SK-N-DZ (cell line): ENCODE measurements around the gene FAM24A. TPM values are rescaled to one million over a fixed set of nuclear protein-coding genes. Genes with fewer than 3 reads are reported as not detected.
A peak's percentile ranks its signal among the peaks of the same experiment; 100 is the strongest.
"Not testable (repeated sequence)": the region's sequence is repeated elsewhere in the genome, so short reads cannot be mapped to it uniquely, and the experiment has no call there.

Source experiments
- DNase-seq: peaks from one replicate; pipeline ENCODE4 v3.0.0-alpha.2; 2015; ENCODE audit warnings: low spot score
- polyA plus RNA-seq, 2 experiments: library from polyadenylated mRNA; depleted of rRNA; stranded (reverse); fragments of >200 nt; gene quantifications; 2 replicates each; pipeline ENCODE4 v1.2.3, GENCODE V29; 2014

FAM24A gene, protein sequence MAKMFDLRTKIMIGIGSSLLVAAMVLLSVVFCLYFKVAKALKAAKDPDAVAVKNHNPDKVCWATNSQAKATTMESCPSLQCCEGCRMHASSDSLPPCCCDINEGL
- polyA plus RNA-seq (2014; cell fraction: cytosol; rRNA removed) = not detected in 2 replicates
- polyA plus RNA-seq (2014; cell fraction: nucleus; rRNA removed) = not detected in 2 replicates

DNA sequence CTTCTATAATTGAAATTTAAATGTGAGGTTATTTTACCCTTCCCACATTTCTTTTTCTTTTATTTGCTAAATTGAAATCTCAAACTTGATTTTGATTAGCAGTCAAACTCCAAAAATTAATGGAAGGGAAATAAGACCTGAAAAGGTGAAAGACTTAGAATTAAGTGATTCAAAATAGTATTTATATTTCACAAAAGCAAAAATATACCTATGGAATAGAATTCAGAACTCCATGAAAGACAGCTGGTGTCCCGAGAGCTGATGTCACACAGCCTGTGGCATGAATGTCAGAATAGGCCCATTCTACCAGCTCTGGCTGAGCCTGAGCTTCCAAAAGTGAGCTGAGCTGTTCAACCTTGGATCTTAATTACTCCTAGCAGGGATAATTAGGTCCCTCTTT lies at the start of gene FAM24A:
Gene FAM24A (plus strand): TSS at position 301 of the 400 bp plus-strand sequence. CDS start 1,025 bp downstream, outside the sequence.
- DNase-seq = no peak

DNA sequence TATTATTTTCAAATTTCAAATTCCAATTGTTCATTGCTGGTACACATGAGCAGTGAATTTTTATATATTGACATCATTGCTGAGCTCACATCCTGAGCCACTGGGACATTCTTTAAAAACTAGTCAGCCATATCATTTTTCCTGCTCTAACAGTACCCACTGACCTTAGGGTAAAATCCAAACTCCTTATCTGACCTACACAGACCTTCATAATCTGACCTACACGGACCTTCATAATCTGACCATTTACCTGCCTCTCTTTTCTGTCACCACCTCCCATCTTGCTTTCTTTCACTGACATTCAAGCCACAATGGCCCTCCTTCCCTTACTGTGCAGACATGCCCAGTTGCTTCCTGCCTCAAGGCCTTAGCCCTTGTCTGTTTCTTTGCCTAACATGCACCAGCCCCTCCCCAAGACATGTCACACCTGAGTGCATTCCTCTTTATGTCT lies 48.7 kb upstream of the FAM24A start:
- no peak for DNase-seq

DNA sequence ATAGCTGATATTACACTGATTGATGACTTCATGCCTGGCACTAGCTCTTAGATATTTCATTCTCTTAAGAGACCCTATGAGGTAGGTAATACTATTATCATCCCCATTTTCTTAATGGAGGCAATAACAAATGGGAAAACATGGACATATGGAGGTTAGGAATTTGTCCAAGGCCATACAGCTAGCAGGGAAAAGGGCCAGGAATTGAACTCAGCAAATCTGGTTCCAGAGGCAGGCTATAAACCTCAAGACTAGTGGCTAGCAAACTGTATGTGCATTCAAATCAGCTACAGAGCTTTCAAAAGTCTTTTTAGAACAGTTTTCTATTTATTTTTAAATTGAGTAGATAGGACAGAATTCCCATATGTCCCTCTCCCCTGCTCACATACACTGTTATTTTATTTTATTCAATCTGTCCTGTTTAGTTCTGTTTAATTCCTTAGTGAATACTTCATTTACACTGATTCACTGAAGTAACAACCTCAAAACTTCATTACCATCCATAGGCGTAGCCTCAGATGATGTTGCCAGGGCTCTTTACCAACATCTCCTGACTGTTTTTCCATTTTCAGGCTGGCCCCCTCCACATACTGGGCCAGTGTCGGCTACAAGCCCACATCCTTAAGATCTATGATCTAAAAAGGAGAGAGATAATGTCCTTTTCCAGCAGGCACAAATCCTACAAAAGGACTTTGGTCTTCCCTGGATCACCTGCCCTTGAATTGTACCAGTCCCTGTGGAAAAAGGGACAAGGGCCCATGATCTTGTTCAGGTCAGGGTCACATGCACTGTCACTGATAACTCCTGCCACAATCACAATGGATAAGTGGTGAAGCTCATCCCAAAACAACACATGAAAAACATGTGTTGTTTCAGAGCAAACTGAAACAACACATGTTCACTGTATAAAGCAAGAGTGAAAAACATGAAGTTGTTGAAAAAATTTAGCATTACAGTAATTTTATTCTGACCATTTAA lies 46.9 kb upstream of the FAM24A start:
- DNase-seq = no peak

DNA sequence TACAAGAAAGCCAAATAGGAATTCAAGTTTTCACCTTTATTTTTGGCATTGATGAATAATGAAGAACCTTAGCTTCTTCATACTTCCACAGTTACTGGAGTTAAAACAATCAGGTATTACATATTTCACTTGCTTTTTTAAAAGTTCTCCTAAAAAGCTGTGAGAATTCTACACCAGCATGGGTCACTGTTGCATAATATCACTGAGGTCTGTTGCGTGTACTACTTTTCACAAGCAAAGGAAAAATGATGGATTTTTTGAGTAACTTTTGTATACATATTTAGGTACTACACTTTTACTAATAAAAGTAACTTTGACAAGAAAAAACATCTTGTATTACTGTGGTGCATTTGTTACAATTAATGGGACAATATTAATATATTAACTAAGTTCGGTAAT lies 46.2 kb upstream of the FAM24A start:
- DNase-seq = no peak

DNA sequence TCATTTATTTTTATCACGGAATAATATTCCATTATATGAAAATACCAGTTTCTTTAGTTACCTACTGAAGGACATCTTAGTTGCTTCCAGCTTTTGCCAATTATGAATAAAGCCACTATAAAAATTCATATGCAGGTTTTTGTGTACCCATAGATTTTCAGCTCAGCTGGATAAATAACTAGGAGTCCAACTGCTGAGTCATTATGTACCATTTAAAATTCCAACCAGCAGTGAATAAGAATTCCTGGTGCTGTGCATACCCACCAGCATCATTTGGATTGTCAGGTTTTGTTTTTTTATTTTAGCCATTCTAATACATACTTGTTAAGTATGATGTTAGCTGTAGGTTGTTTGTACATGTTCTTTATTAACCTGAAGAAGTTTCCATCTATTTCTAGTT lies 45.5 kb upstream of the FAM24A start:
- no peak for DNase-seq

DNA sequence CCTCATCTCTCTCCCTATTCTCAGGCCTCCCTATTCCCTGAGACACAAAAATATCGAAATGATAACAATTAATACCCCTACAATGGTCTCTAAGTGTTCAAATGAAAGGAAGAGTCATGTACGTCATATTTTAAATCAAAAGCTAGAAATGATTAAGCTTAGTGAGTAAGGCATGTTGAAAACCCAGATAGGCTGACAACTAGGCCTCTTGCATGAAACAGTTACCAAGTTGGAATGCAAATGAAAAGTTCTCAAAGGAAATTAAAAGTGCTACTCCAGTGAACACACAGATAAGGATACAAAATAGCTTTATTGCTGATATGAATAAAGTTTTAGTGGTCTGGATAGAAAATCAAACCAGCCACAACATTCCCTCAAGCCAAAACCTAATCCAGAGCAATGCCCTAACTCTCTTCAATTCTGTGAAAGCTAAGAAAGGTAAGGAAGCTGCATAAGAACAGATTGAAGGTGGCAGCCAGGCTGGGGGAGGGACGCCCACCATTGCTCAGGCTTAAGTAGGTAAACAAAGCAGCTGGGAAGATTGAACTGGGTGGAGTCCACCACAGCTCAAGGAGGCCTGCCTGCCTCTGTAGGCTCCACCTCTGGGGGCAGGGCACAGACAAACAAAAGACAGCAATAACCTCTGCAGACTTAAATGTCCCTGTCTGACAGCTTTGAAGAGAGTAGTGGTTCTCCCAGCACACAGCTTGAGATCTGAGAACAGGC lies 43.5 kb upstream of the FAM24A start:
- DNase-seq = not testable (repeated sequence)

DNA sequence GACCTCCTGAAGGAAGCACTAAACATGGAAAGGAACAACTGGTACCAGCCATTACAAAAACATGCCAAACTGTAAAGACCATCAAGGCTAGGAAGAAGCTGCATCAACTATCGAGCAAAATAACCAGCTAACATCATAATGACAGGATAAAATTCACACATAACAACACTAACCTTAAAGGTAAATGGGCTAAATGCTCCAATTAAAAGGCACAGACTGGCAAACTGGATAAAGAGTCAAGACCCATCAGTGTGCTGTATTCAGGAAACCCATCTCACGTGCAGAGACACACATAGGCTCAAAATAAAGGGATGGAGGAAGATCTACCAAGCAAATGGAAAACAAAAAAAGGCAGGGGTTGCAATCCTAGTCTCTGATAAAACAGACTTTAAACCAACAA lies 41.6 kb upstream of the FAM24A start:
- not testable (repeated sequence) for DNase-seq

DNA sequence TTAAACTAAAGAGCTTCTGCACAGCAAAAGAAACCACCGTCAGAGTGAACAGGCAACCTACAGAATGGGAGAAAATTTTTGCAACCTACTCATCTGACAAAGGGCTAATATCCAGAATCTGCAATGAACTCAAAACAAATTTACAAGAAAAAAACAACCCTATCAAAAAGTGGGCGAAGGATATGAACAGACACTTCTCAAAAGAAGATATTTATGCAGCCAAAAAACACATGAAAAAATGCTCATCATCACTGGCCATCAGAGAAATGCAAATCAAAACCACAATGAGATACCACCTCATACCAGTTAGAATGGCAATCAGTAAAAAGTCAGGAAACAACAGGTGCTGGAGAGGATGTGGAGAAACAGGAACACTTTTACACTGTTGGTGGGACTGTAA lies 38.5 kb upstream of the FAM24A start:
- not testable (repeated sequence) for DNase-seq

DNA sequence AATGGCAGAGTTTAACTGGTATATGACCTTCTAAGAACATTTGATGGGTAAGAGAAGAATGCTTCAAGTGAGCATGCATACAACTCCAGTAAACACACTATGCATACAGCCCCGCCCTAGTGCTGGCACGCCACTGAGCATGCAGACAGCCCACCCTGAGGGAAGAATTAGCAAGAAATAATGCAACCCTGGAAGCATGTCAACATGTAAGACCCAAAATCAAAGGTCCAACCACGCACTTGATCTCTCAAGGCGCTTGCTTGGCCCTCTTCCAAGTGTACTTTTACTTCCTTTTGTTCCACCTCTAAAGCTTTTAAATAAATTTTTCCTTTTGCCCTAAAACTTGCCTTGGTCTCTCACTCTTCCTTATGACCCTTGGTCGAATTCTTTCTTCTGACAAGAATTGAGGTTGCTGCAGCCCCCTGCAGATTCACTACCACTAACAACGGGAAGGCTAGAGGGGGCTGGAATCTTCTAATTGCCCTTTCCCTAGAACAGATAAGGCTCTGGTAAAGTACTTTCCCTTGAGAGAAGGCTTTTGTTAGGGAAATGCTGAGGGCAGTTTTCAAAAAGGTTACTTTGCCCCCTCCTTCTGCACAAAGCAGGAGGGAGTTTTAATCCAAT lies 34.5 kb upstream of the FAM24A start:
- DNase-seq = no peak

DNA sequence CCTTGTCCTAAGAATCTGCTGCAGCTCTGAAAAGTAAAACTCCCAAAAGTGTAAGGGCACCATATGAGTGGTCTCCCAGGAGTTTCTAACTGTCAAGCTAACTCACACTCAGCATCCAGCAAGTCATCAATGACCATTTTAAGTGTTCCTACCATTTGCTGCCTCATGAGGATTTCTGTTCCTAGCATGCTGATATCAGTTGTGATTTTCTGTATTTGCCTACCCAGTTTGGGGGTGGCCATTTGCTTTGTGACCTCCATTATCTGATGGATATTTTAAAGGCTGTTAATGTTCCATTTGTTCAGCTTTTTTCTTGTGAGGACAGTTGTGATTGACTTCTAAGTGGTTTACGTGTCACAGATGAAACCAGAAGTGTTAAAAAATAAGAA lies 33.9 kb upstream of the FAM24A start:
- no peak for DNase-seq

DNA sequence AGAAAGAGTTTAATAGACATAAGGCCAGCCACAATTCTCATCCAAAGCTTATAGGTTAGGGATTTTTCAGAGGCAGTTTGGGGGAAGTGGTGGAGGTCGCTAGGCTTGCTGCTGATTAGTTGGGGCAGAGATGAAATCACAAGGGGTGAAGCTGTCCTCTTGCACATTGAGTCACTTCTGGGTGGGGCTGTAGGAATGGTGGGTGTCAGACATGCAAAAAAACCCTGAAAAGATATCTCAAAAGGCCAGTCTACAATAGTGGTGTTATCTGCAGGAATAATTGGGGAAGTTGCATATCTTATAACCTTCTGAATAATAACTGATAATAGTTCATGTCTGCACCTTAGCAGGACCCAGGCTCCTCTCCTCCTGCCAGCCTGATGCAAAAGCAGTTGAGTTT lies 33.1 kb upstream of the FAM24A start:
- DNase-seq = no peak

DNA sequence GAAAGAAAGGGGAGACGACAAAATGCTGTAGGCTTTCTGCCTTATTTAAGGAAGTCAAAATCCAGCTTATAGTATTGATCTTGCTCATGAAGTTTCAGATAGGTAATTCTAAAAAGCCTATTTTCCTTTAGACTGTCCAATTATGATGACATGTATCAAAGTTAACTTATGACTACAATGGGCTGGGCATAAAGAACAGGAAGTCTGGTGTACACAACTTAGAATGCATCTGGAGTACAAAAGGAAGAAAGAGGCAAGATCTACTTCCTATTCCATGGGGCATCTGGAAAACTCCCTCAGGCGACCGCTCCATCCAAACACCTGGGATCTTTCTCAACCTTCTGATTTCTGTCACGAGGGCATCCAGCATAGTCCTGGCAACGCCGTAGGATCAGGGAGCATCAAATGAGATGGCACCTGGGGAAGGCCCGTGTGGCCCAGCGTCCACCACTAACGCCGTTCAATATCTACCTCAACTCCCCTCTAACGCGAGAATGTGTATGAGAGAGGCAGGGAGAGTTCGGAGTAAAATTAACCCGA lies 31.5 kb upstream of the FAM24A start:
- DNase-seq = no peak

DNA sequence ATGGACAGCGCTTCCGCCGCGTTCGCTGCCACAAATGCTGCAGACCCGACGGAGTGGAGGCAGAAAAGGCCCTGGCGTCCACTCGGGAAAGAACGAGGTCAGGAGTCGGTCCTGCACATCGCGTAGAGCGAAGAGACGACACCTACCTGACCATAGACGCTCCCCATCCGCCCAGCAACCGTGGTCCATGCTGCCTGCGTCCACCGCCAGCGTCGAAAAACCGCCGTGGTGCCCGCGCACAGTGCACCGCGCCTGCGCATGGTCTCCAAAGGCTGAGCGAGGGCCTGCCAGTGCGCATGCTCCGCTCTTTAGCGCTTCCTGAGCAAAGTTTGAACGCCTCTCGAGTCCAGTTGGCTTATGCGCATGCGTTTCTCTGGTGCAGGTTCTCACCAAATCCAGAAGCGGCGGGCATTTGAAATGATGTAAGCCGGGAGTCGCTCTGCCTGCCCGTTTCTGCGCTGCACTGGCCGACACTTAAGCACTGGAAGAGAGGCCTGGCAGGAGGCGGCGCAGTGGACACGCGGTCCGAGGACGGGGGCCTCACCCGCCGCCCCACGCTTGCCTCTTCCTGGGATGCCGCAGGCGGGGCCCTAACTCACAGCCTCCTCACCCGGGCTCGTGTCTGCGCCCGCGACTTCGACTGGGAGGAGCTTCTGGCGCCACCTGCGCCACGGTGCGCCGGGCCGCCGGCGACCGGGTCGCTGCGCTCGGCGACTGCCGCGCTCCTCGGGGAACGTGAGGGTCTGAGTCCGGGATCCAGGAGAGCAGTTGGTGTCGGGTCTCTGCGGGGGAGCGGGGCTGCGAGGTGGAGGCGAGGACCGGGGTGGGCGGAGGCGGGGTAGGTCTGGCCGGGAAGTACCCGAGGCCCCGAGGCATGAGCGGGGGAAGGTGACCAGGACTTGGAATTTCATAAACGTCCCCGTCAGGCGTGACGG lies 30.8 kb upstream of the FAM24A start, which contains the start of gene FAM24B:
Gene FAM24B (minus strand): TSS at position 243 of the 935 bp plus-strand sequence. CDS start 29,066 bp downstream, outside the sequence.
- peak; percentile 99 for DNase-seq

DNA sequence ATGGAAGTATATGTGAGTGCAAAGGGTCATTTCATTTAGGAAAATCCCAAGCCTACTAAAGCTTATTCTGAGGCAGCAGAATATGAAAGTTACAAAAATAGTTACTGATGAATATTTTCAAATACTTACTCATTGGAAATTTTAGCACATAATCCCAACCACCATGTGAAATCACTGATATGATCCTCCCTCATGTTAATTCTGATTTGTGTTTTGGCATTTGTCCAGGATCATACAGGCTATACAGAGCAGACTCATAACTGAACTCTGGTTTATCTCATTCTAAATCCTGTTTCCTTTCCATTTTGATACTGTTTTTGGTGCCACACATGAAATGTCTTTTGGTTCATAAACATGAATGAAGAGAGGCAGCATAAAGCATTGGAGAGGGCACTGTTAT lies 27.6 kb upstream of the FAM24A start:
- DNase-seq = no peak

DNA sequence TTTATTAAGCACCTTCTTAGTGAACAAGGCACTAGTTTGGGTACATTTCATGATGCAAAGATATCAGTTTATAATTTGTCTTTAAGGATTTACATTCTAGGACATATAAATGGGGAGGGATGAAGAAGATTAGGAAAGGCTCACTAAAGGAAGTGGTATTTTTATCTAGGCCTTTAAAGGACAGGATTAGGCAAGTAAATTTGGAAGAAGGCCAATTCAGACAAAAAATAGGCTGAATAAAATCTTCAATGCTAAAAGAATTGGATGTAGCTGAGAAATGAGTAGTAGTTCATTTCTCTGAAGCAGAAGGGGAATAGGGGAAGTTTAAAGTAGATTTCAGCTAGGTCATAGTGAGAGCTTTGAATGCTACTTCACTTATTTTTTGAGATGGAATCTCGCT lies 26.2 kb upstream of the FAM24A start:
- DNase-seq = no peak

DNA sequence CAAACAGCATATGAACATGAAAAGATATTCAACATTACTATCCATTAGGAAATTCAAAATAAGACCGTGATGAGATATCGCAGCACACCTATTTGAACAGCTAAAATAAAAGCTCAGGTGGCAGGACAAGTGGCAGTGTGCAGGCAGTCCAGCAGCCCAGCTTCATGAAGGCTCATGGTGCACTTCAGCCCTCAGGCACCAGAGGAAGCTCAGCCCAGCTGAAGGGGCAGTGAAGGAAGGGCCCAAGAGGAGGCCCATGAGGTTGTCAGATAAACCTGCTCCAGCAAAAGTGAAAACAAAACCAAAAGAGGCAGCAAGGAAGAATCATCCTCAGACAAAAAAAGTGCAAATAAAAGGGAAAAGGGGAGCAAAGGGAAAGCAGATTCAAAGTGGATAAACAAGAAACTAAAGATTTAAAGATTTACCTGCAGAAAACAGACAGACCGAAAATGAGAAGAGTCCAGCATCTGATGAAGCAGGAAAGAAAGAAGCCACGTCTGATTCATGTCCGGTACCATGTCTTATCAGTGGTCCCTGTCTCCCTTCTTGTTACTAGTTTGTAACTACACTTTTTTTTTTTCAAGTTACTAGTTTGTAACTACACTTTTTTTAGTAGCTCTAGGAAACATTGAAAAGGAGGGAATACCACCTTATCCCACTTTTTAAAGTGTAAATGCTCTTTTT lies 16.0 kb upstream of the FAM24A start:
- no peak for DNase-seq

DNA sequence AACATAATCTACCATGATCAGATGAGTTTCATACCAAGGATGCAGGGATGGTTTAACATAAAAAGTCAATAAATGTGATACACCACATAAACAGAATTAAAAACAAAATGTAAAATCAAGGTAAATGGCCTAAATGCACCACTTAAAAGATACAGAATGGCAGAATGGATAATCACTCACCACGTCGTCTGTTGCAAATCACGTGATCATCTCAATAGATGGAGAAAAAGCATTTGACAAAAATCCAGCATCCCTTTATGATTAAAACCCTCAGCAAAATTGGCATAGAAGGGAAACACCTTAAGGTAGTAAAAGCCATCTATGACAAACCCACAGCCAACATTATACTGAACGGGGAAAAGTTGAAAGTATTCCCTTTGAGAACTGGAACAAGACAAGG lies 6.5 kb upstream of the FAM24A start:
- DNase-seq = not testable (repeated sequence)

DNA sequence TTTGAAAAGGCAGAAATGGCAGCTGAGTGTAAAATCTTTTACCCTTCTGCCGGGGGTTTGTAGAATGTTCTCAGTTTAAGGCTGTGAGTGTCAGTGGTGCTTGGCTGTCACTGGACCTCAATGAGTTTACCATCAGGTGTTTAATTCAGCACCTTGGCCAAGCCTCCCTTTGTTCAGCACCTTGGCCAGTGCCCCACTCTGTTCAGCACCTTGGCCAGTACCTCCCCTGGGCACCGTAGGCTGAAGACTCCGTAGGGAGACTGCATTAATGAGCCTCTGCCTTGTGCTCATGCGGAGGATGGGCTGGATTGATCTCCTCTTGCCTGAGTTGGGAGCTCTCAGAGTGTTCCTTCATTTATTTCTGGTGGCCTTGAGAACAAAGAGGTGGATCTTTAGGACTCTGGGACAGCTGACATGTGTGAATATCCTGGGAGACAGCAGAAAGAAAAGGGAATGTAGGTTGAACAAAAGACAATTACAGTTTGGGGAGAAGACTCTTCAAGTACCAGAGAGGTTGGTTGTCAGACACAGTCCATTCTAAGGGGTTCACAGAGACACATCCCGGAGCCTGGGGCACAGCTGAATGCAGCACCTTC lies 1.6 kb downstream of the FAM24A start:
- DNase-seq = peak; percentile 20

DNA sequence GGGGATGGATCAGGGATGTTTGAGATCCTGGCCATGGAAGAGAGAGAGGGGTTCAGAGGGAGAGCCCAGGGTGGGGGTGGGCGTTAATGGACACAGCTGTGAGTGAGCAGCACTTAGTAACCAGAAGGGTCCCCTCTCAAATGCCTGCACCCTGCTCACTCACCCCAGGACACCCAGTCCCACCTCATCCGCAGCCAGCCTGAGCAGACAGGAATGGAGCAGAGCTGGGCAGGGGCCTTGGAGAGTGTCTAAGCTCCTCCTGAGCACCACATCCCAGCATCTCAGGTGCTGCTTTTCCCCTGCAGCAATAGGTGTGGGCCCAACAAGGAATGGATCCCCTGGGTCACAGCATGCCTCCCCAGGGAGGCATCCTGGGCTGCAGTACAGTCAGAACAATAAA lies 5.3 kb downstream of the FAM24A start:
- no peak for DNase-seq
